ENCODE results near the gene PDE3B.

GRCh38 chr11:14609902-14610301, 33.7 kb upstream of the PDE3B start:
- no peak for TF ChIP-seq CTCF (IDR thresholded peaks at IDR 0.05; ENCODE audit: insufficient read depth, low read length)
- no peak for TF ChIP-seq POLR2AphosphoS5 (IDR thresholded peaks at IDR 0.05; ENCODE audit: low read depth)
- TF ChIP-seq REST (IDR thresholded peaks at IDR 0.05; ENCODE audit: insufficient replicate concordance, low read depth): no peak
- TF ChIP-seq GABPA (IDR thresholded peaks at IDR 0.05; ENCODE audit: low read depth): no peak

All from HL-60 (cell line).